MM.1S (cell line): ENCODE results near the gene TIMM10.

Source experiments
- DNase-seq: peaks from one replicate; pipeline ENCODE4 v3.0.0-alpha.2; 2015
- H2AFZ ChIP-seq: fragments of 300-600 bp; sonication (generic); 2 replicates; pipeline ENCODE4 v1.6.0; 2016; ENCODE audit warnings: antibody characterized with exemption, low read length
- H3F3A ChIP-seq: fragments of 300-600 bp; sonication (generic); 2 replicates; pipeline ENCODE4 v1.6.1; 2016; ENCODE audit warnings: mild to moderate bottlenecking, antibody characterized with exemption, low read length, moderate library complexity, mixed read lengths; ENCODE audit not compliant: insufficient read depth
- H3K27ac ChIP-seq: fragments of 300-600 bp; sonication (generic); 2 replicates; pipeline ENCODE4 v1.5.1; 2016; ENCODE audit warnings: mild to moderate bottlenecking, low read length
- H3K27me3 ChIP-seq: fragments of 300-600 bp; sonication (generic); replicated peaks from 2 replicates; pipeline ENCODE4 v1.6.0; 2016; ENCODE audit warnings: low read length; ENCODE audit not compliant: insufficient read depth
- H3K36me3 ChIP-seq: fragments of 300-600 bp; sonication (generic); replicated peaks from 2 replicates; pipeline ENCODE4 v1.6.1; 2016; ENCODE audit warnings: mild to moderate bottlenecking, low read length, mixed read lengths; ENCODE audit not compliant: insufficient read depth
- H3K4me1 ChIP-seq: fragments of 300-600 bp; sonication (generic); 2 replicates; pipeline ENCODE4 v1.6.1; 2016; ENCODE audit warnings: low read length, mixed read lengths
- H3K4me2 ChIP-seq: fragments of 300-600 bp; sonication (generic); 2 replicates; pipeline ENCODE4 v1.6.0; 2016; ENCODE audit warnings: low read depth, low read length
- H3K4me3 ChIP-seq: fragments of 300-600 bp; sonication (generic); 2 replicates; pipeline ENCODE4 v1.5.1; 2016; ENCODE audit warnings: low read length, mixed read lengths
- H3K79me2 ChIP-seq: fragments of 300-600 bp; sonication (generic); 2 replicates; pipeline ENCODE4 v1.6.1; 2016; ENCODE audit warnings: mixed run types, low read length, mixed read lengths
- H3K9ac ChIP-seq: fragments of 300-600 bp; sonication (generic); 2 replicates; pipeline ENCODE4 v1.6.1; 2016; ENCODE audit warnings: low read length, mixed read lengths
- H3K9me2 ChIP-seq: fragments of 300-600 bp; sonication (generic); replicated peaks from 2 replicates; pipeline ENCODE4 v1.6.1; 2016; ENCODE audit warnings: mild to moderate bottlenecking, low read length, mixed read lengths; ENCODE audit not compliant: insufficient read depth
- H3K9me3 ChIP-seq: fragments of 300-600 bp; sonication (generic); replicated peaks from 2 replicates; pipeline ENCODE4 v1.6.1; 2016; ENCODE audit warnings: mild to moderate bottlenecking, low read length, mixed read lengths; ENCODE audit not compliant: insufficient read depth
- H4K20me1 ChIP-seq: fragments of 300-600 bp; sonication (generic); 2 replicates; pipeline ENCODE4 v1.6.1; 2016; ENCODE audit warnings: mild to moderate bottlenecking, low read length, moderate library complexity, mixed read lengths; ENCODE audit not compliant: insufficient read depth
- EZH2 ChIP-seq: fragments of 300-600 bp; sonication (generic); optimal IDR thresholded peaks from 2 replicates; pipeline ENCODE3; 2017; ENCODE audit warnings: low read depth, mild to moderate bottlenecking, antibody characterized with exemption, low read length, mixed read lengths
- EZH2phosphoT487 ChIP-seq: fragments of 300-600 bp; sonication (generic); IDR thresholded peaks from 2 replicates; pipeline ENCODE4 v1.6.1; 2018; ENCODE audit warnings: antibody characterized with exemption, low read length
- TF ChIP-seq, protein P1 (sequence below): fragments of 300-600 bp; sonication (generic); IDR thresholded peaks from 2 replicates; pipeline ENCODE4 v1.5.1; 2016; ENCODE audit warnings: antibody characterized with exemption, low read length, mixed read lengths

Gene TIMM10

DNA sequence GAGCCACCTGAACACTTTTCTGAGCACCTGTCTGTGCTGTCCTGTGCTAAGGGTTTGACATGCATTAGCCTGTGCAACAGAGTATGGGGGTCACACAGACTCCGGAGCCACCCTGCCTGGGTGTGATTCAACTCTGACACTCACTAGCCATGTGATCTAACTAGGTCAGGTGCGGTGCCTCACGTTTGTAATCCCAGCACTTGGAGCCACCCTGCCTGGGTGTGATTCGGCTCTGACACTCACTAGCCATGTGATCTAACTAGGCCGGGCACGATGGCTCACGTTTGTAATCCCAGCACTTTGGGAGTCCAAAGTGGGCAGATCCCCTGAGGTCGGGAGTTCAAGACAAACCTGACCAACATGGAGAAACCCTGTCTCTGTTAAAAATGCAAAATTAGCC lies 25.5 kb upstream of the TIMM10 start:
- H3K9ac ChIP-seq = no peak overlapping the region
- H3K4me1 ChIP-seq = no peaks in the 10 kb centered on the region
- H2AFZ ChIP-seq = no peak overlapping the region
- no peaks in the 10 kb centered on the region for H3F3A ChIP-seq
- TF ChIP-seq EZH2phosphoT487 (no peak), EZH2 (no peak)
- TF ChIP-seq, protein P1, sequence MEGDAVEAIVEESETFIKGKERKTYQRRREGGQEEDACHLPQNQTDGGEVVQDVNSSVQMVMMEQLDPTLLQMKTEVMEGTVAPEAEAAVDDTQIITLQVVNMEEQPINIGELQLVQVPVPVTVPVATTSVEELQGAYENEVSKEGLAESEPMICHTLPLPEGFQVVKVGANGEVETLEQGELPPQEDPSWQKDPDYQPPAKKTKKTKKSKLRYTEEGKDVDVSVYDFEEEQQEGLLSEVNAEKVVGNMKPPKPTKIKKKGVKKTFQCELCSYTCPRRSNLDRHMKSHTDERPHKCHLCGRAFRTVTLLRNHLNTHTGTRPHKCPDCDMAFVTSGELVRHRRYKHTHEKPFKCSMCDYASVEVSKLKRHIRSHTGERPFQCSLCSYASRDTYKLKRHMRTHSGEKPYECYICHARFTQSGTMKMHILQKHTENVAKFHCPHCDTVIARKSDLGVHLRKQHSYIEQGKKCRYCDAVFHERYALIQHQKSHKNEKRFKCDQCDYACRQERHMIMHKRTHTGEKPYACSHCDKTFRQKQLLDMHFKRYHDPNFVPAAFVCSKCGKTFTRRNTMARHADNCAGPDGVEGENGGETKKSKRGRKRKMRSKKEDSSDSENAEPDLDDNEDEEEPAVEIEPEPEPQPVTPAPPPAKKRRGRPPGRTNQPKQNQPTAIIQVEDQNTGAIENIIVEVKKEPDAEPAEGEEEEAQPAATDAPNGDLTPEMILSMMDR = no peak
- H3K36me3 ChIP-seq = no peaks in the 10 kb centered on the region; the same call in 1 of the 2 replicates
- no peaks in the 10 kb centered on the region for H3K9me3 ChIP-seq
- peaks cover 3% of the 10 kb centered on the region; the same call in 1 of the 2 replicates for H3K79me2 ChIP-seq
- no peak for DNase-seq
- no peaks in the 10 kb centered on the region for H3K9me2 ChIP-seq
- no peaks in the 10 kb centered on the region for H3K27me3 ChIP-seq
- H3K4me2 ChIP-seq = no peak overlapping the region
- H3K27ac ChIP-seq = no peak overlapping the region
- no peaks in the 10 kb centered on the region for H4K20me1 ChIP-seq
- no peak overlapping the region for H3K4me3 ChIP-seq

GRCh38 chr11:57555393-57555792 lies 24.8 kb upstream of the TIMM10 start:
- no peaks in the 10 kb centered on the region; the same call in 1 of the 2 replicates for H3K36me3 ChIP-seq
- H3K4me3 ChIP-seq = no peak overlapping the region
- no peaks in the 10 kb centered on the region for H3K27me3 ChIP-seq
- no peaks in the 10 kb centered on the region for H3K79me2 ChIP-seq
- H3K4me2 ChIP-seq = no peak overlapping the region
- no peaks in the 10 kb centered on the region for H3K4me1 ChIP-seq
- no peak overlapping the region for H3K27ac ChIP-seq
- no peaks in the 10 kb centered on the region for H3K9me3 ChIP-seq
- TF ChIP-seq EZH2phosphoT487 (no peak), EZH2 (no peak)
- TF ChIP-seq, protein P1 = no peak
- H2AFZ ChIP-seq = no peak overlapping the region
- no peaks in the 10 kb centered on the region for H3K9me2 ChIP-seq
- H4K20me1 ChIP-seq = no peaks in the 10 kb centered on the region
- H3K9ac ChIP-seq = no peak overlapping the region
- H3F3A ChIP-seq = no peaks in the 10 kb centered on the region
- no peak for DNase-seq

GRCh38 chr11:57552479-57552878 lies 21.9 kb upstream of the TIMM10 start:
- Histone ChIP-seq H3K9ac (no peak overlapping the region), H3K9me3 (no peaks in the 10 kb centered on the region), H3K36me3 (no peaks in the 10 kb centered on the region; the same call in 1 of the 2 replicates), H3K4me2 (no peak overlapping the region), H3K9me2 (no peaks in the 10 kb centered on the region), H2AFZ (no peak overlapping the region), H3K4me1 (peaks cover 9% of the 10 kb centered on the region), H4K20me1 (no peaks in the 10 kb centered on the region), H3K27me3 (no peaks in the 10 kb centered on the region), H3K4me3 (no peak overlapping the region), H3K27ac (no peak overlapping the region), H3F3A (peaks cover 15% of the 10 kb centered on the region), H3K79me2 (no peaks in the 10 kb centered on the region)
- no peak for TF ChIP-seq EZH2phosphoT487
- TF ChIP-seq, protein P1 = no peak
- no peak for TF ChIP-seq EZH2
- no peak for DNase-seq
